ENCODE measurements around the gene AFG1L.
"Not testable (repeated sequence)": the region's sequence is repeated elsewhere in the genome, so short reads cannot be mapped to it uniquely, and the experiment has no call there.

DNA sequence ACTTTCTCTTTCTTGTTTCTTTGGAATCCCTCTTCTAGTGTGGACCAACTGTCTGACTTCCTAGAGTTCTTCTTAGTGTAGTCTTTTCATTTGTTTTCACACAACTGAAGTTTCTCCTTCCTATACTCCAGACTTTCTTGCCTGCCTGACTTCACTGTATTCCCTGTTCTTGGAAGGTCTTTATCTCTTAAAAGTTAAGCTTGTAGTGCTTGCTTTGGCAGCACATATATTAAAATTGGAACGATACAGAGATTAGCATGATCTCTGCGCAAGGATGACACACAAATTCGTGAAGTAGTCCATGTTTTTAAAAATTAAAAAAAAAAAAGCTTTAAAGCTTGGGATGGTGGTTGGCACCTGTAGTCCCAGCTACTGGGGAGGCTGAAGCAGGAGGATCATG lies 2.3 kb upstream of the AFG1L start:
- TF ChIP-seq, protein P1, sequence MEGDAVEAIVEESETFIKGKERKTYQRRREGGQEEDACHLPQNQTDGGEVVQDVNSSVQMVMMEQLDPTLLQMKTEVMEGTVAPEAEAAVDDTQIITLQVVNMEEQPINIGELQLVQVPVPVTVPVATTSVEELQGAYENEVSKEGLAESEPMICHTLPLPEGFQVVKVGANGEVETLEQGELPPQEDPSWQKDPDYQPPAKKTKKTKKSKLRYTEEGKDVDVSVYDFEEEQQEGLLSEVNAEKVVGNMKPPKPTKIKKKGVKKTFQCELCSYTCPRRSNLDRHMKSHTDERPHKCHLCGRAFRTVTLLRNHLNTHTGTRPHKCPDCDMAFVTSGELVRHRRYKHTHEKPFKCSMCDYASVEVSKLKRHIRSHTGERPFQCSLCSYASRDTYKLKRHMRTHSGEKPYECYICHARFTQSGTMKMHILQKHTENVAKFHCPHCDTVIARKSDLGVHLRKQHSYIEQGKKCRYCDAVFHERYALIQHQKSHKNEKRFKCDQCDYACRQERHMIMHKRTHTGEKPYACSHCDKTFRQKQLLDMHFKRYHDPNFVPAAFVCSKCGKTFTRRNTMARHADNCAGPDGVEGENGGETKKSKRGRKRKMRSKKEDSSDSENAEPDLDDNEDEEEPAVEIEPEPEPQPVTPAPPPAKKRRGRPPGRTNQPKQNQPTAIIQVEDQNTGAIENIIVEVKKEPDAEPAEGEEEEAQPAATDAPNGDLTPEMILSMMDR (IDR thresholded peaks at IDR 0.05): not testable (repeated sequence)
- TF ChIP-seq POLR2A (IDR thresholded peaks at IDR 0.05): not testable (repeated sequence)
